A549 (cell line): ENCODE results near the gene GRAMD2B.

ENCODE experiments used
- CTCF ChIP-seq: fragments of >200 bp; sonication (Bioruptor Twin); formaldehyde crosslinking; IDR thresholded peaks from 3 replicates; pipeline ENCODE4 v1.5.1; 2016
- ESRRA ChIP-seq: fragments of 150-350 bp; IDR thresholded peaks from 2 replicates; pipeline ENCODE4 v1.6.1; 2014; ENCODE audit warnings: mild to moderate bottlenecking, low read length, borderline replicate concordance
- FOSB ChIP-seq: fragments of 250-450 bp; sonication (Bioruptor Pico); IDR thresholded peaks from 2 replicates; pipeline ENCODE4 v1.5.0; 2020; ENCODE audit warnings: mild to moderate bottlenecking, moderate library complexity
- FOSL2 ChIP-seq, 2 experiments: fragments of 450-650 bp in 1 of 2; fragments of >200 bp in 1 of 2; sonication (Bioruptor Twin) in 1 of 2; formaldehyde crosslinking; IDR thresholded peaks; 2 replicates each; pipeline versions ENCODE4 v1.5.0 to v1.6.1; 2016 to 2020; ENCODE audit warnings: mild to moderate bottlenecking in 1 of 2, moderate library complexity in 1 of 2
- MYC ChIP-seq: IDR thresholded peaks from 2 replicates; pipeline ENCODE4 v1.6.1; 2012; ENCODE audit warnings: mild to moderate bottlenecking, inconsistent platforms, low read length, improper control_type of control experiment, borderline replicate concordance
- PHF8 ChIP-seq: fragments of 200-600 bp; sonication (generic); IDR thresholded peaks from 2 replicates; pipeline ENCODE4 v1.6.1; 2016; ENCODE audit warnings: low read depth, mild to moderate bottlenecking, antibody characterized with exemption, moderate library complexity, borderline replicate concordance
- POLR2A ChIP-seq: IDR thresholded peaks from 2 replicates; pipeline ENCODE4 v1.6.1; 2012; ENCODE audit warnings: mild to moderate bottlenecking, low read length
- RAD21 ChIP-seq, 2 experiments: fragments of >200 bp in 1 of 2; sonication (Bioruptor Twin) in 1 of 2; formaldehyde crosslinking in 1 of 2; IDR thresholded peaks in 1 of 2; conservative IDR thresholded peaks in 1 of 2; 2 replicates in 1 of 2; 3 replicates in 1 of 2; pipeline ENCODE4 v1.6.1; 2012 to 2018; ENCODE audit warnings: inconsistent platforms in 1 of 2
- RNF2 ChIP-seq: fragments of 200-600 bp; sonication (generic); IDR thresholded peaks from 2 replicates; pipeline ENCODE4 v1.6.1; 2016; ENCODE audit warnings: low read depth, mild to moderate bottlenecking, antibody characterized with exemption, moderate library complexity, borderline replicate concordance

- TF ChIP-seq CTCF (no peak), MYC (no peak), FOSL2 (IDR thresholded peaks at IDR 0.05) (no peak), FOSL2 (CRISPR knock-in tag; IDR thresholded peaks at IDR 0.05) (0 out of 2 replicates have a peak, but pooled peaks have one; percentile 14), PHF8 (no peak), ESRRA (no peak), POLR2A (no peak), FOSB (CRISPR knock-in tag) (no peak), RNF2 (no peak), RAD21 (conservative IDR thresholded peaks at IDR 0.05 in 1 of 2, IDR thresholded peaks at IDR 0.05 in 1 of 2) (no peak)
These were observed 104.7 kb downstream of the GRAMD2B start for GRCh38 chr5:126527892-126528291.
